Measurements from ENCODE around the gene TMSB4X.

DNA sequence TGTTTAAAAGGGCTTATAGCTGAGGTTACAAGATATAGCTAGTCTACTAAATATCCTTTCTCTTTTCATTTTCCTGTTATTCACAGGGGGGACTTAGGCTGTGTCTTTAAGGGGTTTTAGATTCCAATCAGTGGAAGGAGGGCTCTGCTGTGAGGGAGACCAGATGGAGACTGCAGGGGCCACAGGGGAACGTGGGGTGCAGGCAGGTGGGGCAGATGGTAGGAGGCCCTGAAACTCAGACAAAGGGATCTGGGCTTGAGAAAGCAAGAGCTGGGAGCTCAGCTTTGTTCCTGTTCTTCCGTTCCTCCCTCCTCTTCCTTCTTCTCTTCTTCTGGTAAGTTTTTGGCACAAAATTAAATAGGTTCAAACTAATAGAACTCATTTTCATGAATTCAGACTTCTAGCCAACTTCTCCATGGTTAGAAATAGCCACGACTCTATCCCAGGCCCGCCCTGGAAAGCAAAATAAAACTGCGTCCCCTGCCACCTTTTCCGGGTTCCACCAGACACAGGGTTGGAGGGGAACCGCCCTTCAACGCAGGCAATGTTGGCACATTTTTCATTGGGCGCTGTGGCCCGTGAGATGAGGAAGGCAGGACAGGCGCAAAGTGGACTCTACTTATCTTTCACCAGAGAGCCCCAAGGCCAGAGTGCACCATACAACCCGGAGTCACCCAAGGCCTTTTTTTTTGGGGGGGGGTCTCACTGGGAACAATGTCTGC, 3.5 kb upstream of the TMSB4X start:
- TF ChIP-seq POLR2AphosphoS5 (IDR thresholded peaks at IDR 0.05; ENCODE audit: low read depth, low read length) (no peak), CTCF (IDR thresholded peaks at IDR 0.05; ENCODE audit: control extremely low read depth in 1 of 3, insufficient read depth in 1 of 3, low read depth in 1 of 3, low read length in 3 of 3) (no peak), TCF12 (IDR thresholded peaks at IDR 0.05; ENCODE audit: low read depth, low read length) (no peak), CHD2 (IDR thresholded peaks at IDR 0.05; ENCODE audit: low read length) (no peak), POLR2A (IDR thresholded peaks at IDR 0.05; ENCODE audit: control extremely low read depth in 1 of 2, low read depth in 2 of 2, low read length in 2 of 2) (no peak)

Data from H1 (cell line).